Measurements from ENCODE around the gene ABCC1.

ABCC1 gene

DNA sequence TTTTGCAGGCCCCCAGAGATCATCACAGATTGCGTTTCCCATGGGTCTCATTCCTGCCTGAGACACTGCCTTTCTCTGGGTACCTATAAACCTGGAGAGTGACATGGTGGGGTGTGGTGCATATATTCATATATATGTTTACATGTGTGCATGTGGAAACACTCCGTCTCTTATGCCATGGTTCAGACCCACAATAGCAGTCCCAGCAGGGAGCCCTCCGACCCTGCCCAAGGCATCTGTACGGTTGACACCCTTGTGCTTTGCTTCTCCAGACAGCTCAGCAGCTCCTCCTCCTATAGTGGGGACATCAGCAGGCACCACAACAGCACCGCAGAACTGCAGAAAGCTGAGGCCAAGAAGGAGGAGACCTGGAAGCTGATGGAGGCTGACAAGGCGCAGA is 157.1 kb downstream of the ABCC1 start:
- ChIA-PET POLR2A (no interaction called here), CTCF (no interaction called here)
- TF ChIP-seq, protein P1, sequence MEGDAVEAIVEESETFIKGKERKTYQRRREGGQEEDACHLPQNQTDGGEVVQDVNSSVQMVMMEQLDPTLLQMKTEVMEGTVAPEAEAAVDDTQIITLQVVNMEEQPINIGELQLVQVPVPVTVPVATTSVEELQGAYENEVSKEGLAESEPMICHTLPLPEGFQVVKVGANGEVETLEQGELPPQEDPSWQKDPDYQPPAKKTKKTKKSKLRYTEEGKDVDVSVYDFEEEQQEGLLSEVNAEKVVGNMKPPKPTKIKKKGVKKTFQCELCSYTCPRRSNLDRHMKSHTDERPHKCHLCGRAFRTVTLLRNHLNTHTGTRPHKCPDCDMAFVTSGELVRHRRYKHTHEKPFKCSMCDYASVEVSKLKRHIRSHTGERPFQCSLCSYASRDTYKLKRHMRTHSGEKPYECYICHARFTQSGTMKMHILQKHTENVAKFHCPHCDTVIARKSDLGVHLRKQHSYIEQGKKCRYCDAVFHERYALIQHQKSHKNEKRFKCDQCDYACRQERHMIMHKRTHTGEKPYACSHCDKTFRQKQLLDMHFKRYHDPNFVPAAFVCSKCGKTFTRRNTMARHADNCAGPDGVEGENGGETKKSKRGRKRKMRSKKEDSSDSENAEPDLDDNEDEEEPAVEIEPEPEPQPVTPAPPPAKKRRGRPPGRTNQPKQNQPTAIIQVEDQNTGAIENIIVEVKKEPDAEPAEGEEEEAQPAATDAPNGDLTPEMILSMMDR (IDR thresholded peaks at IDR 0.05; ENCODE audit: insufficient read depth, low read length, missing control alignments), result no peak
- DNase-seq (ENCODE audit: low read depth, low spot score), result no peak
- H3K4me3 ChIP-seq (ENCODE audit: low read depth, low read length), result no peak overlapping the region

DNA sequence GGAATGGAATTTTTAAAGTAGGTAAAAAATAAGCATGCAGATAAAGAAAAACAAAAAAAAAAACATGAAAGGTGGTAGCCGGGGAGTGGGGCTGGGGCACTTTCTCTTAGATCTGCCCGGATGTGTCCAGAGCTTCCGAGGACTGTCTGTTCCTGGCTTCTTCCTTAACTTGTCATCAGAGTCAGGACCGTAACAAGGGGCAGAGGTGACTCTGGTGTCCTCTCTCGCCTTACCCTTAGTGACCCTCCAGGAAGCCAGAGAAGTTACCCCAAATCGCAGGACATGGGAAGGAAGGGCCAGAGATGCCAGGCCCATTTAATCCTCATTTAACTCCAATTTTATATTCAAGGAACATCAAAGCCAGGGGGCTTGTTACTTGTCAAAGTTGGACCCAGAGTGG is 158.4 kb downstream of the ABCC1 start:
- no peak for DNase-seq (ENCODE audit: low read depth, low spot score)
- TF ChIP-seq, protein P1 (IDR thresholded peaks at IDR 0.05; ENCODE audit: insufficient read depth, low read length, missing control alignments), result no peak
- CTCF ChIA-PET, result no interaction called here
- POLR2A ChIA-PET, result no interaction called here
- no peak overlapping the region for H3K4me3 ChIP-seq (ENCODE audit: low read depth, low read length)

GRCh38 chr16:16108759-16109158 is 159.3 kb downstream of the ABCC1 start:
- no peak overlapping the region for H3K4me3 ChIP-seq (ENCODE audit: low read depth, low read length)
- ChIA-PET POLR2A (no interaction called here), CTCF (interaction anchor here (1.7 kb wide), 1 partner anchor 234 kb away, joined by 7 read pairs; no protein-coding TSS in a partner anchor)
- TF ChIP-seq, protein P1 (IDR thresholded peaks at IDR 0.05; ENCODE audit: insufficient read depth, low read length, missing control alignments), result no peak
- DNase-seq (ENCODE audit: low read depth, low spot score), result no peak

- CTCF ChIA-PET, result interaction anchor here (1.4 to 1.7 kb wide), 2 partner anchors 235 to 354 kb away, joined by 3 to 7 read pairs; no protein-coding TSS in a partner anchor
These were observed 160.2 kb downstream of the ABCC1 start for GRCh38 chr16:16109453-16110110.

GRCh38 chr16:16110111-16110490 is 160.7 kb downstream of the ABCC1 start:
- TF ChIP-seq, protein P1 (IDR thresholded peaks at IDR 0.05; ENCODE audit: insufficient read depth, low read length, missing control alignments), result no peak
- ChIA-PET POLR2A (no interaction called here), CTCF (interaction anchor here (1.4 kb wide), 1 partner anchor 355 kb away, joined by 3 read pairs; no protein-coding TSS in a partner anchor)
- no peak for DNase-seq (ENCODE audit: low read depth, low spot score)
- H3K4me3 ChIP-seq (ENCODE audit: low read depth, low read length), result no peak overlapping the region

More at GRCh38 chr16:16109453-16110110, 160.2 kb downstream of the ABCC1 start:
- H3K4me3 ChIP-seq (ENCODE audit: low read depth, low read length), result no peak overlapping the region
- no peak for DNase-seq (ENCODE audit: low read depth, low spot score)
- POLR2A ChIA-PET, result no interaction called here
- TF ChIP-seq, protein P1 (IDR thresholded peaks at IDR 0.05; ENCODE audit: insufficient read depth, low read length, missing control alignments), result no peak

DNA sequence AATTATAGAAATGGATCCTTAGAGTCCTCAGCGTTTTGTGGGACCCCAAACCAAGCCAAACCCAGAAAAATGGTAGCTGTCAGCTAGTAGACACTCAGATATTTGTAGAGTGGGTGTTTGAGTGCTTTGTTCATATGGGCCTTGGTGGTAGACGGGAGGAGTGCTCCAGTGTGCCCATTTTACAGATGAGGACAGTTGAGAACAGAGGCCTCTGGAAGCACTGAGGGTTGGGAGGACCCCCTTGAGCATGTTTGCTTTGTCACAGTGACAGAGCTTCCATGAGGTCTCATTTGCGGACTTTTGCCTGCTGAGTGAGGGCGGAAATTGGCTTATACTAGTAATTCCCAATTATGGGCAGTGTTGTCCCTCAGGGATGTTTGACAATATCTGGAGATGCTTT is 162.2 kb downstream of the ABCC1 start:
- TF ChIP-seq, protein P1 (IDR thresholded peaks at IDR 0.05; ENCODE audit: insufficient read depth, low read length, missing control alignments), result no peak
- ChIA-PET CTCF (interaction anchor here (1.0 to 1.8 kb wide), 4 partner anchors 16 to 238 kb away, joined by 3 to 7 read pairs (median 4); no protein-coding TSS in a partner anchor), POLR2A (interaction anchor here (0.9 kb wide), 1 partner anchor 15 kb away, joined by 3 read pairs; no protein-coding TSS in a partner anchor)
- H3K4me3 ChIP-seq (ENCODE audit: low read depth, low read length), result no peak overlapping the region
- DNase-seq (ENCODE audit: low read depth, low spot score), result no peak
